ENCODE data around the gene CDC25C.

The CDC25C gene
- 0 to 0.28 reads per million in 2 donors for total RNA-seq

DNA sequence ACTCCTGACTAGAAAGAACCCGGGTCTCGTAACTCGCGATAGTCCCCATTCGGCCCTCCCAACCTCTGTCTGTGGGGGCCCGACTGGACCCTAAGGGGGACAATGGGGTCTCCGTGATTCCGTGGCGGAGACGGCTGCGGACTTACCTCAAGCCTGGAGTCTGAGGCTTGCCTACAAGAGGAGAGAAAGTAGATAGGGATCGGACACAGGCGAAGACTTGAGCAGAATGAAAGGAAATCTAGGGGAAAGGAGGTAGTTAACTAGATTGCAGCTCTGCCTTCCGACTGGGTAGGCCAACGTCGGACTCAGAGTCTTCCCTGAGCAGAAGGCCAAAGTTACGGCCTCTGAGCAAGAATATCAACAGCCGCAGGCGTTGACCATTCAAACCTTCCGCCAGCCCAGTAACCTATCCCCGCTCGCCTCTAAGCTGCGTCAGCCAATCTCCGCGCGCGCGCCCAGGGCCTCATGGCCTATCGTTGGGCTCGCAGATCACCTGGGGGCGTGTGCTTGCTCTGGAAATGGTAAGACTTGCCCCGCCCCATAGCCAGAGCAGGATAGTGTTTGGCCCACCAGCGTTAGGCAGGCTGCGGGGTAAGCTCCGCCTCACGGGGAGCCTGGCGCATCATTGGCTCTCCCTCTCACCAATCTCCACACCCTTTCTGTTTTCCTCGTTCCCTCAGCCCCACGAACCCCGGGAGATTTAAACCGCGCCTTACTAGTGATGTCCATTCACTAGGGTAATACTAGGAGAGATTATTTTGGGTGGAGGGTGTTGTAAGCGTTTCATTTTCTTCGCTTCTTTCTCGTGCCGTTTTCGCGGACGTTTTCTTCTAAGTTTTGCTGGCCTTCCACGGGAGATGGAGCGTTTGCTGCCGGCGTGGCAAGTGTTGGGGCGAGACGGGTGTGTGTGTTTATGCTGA is at the start of gene CDC25C:
Gene CDC25C (minus strand): TSS at position 356 of the 920 bp plus-strand sequence. CDS start 624 bp downstream, outside the sequence.
- peak; percentile 92 for DNase-seq

DNA sequence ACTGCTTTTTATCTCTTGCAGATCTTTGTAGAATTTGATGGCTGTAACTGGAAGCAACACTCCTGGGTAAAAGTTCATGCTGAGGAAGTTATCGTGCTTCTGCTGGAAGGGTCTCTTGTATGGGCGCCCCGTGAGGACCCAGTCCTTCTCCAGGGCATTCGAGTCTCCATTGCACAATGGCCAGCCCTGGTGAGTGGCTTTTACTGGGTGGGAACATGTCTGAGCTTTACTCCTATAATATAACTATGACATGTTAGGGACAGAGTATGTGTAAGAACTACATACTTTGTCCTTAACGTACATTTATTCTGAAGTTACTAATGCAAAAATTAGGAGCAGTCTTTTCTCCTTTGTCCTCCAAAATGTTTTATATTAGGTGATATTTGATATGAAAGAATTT is 41.0 kb upstream of the CDC25C start:
- no peak for DNase-seq

DNA sequence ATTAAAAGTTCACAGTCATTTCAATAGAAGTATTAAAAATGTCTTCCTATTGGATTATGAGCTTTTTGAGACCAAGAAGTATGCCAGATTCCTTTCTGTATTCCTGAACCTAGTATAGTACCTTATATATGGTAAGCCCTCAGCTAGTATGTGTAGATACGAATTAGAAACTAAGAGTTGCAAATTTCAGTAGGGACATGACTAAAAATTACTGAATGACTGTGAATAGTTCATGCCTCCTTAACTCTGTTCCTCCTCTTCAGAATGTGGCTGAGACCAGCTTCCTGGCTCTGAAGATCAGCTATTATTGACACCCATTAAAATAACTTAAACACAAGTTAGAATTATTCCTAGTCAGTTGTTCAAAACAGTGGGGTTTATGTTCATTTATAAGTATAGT is 40.6 kb upstream of the CDC25C start:
- no peak for DNase-seq

DNA sequence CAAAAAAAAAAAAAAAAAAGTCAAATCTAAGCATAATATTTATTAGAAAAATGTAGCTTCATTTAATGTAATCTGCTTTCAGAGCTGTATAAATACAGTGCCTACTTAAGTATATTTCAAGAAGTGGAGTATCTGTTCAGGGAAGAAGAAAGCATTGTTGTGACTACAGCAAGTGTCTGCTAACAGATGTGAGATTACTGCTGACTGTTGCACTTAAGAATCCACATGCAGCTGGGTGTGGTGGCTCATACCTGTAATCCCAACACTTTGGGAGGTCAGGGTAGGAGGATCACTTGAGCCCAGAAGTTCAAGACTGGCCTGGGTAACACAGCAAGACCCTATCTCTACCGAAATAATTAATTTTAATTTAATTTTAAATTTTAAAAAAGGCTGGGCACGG is 39.9 kb upstream of the CDC25C start:
- no peak for DNase-seq

DNA sequence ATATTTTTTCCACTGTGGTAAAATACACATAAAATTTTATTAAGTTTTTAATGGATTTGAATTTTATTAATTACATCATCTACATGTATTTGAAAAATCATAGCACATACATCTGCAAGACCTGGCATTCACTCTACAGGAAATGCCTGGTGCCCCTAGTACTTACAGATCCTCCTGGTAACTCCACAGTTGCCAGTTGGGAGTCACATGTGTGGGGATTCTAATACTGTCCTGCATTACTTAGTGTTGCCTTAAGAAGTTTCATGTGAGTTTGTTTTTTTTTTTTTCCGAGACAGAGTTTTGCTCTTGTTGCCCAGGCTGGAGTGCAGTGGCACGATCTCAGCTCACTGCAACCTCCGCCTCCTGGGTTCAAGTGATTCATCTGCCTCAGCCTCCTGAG is 38.9 kb upstream of the CDC25C start:
- DNase-seq: no peak

DNA sequence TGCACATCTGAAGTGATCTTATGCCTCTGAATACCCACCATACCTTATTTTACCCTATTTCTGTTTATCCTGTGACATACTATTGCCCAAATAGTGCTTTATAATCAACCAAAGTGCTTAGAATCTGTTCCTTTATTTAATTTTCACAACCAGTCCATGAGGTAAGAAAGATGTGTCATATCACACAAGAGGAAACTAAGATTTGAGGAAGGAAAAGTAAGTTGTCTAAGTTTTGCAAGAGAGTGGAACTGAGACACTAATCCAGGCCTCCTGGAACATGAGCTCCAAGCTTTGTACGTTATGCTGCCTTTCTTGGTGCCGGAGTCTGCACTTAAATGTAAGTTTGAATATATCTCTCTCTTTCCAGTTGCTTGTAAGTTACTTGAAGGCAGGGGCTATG is 38.1 kb upstream of the CDC25C start:
- no peak for DNase-seq

DNA sequence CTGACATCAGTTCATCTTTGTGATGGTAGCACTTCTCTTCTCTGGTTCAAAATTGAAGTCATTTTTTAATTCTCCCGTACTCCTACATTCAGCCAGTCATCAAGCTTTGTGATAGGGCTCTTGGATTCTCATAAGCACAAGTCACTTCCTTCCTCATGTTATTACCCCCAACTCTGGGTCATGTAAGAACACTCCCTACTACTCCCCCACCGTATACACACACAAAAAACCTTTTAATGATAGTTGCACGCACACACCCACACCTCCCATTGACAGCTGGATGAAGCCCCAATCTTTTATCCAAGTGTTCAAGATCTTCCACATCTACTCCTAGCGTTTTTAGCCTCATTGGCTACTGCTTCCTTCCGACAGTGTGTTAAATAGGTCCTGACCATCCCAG is 37.7 kb upstream of the CDC25C start:
- DNase-seq: no peak

DNA sequence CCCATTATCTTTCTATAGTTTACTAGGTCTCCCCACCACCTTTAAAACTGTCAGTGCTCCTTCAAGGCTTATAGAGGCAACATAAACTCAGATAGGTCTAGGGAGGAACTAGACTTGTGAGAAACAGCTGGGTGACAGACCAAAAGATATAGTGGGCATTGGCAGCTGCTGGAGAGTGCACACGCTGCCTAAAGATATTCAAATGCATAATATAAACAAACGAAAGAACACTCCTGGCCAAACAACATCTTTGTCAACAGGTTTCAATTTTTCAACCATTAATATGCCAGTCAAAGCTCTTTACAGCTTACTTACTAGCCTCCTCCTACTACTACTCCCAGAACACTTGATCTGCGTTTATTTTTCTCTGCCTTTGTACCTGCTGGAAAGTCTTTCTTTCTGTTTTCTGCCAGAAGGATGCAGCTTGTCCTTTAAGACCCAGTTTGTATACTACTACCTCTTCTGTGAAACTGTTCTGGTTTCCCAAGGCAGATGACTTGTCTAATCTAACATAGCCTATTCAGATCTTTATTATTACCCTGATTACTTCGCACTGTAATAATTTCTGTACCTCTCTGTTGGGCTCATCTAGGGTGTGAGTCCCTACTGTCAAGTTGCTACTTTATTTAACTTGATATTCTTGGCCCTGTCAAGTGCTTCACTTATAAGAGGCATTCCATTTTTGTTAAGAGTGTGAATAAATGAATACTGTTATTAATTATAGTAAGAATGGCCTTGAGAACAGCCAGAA is 35.2 kb upstream of the CDC25C start:
- no peak for DNase-seq

DNA sequence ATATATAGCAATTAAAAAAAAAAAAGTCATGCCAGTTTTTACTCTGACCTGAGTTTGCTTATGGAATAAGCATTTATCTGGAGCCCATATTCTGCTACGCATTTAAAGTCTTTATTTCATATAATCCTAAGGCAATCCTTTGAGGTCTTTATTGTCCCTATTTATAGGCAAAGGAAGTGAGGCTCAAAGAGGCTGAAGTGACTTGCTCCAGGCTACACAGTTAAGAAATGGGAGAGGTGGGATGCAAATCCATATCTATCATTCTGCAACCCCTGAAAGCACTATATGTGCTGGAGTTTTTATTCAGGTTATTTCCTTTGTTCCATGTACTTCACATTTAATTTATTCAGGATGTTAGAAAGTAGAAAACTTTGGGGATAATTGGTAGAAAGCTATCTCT is 33.0 kb upstream of the CDC25C start:
- DNase-seq: no peak

DNA sequence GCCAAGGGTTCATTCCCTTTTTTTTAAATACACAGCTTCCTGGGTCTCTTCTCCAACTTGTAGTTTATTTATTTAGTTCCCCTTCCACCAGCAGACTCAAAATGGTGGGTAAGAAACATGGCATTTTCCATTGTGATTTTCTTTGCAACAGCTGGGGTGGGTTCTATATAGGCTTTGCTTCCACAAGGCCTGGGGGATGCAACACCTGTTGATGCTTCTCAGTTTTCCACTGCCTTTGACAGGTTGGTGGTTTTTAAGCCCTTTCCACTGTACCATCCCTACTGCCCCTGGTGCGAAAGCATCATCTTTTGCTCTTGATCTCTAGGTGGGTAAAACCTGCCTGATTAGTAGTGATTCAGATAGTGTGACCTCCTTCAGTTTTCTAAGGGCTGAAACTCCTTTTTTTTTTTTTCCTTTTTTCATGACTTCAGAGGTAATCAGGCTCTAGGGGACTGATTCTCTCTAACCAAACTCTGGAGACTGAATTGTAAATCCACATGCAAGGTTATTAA is 29.4 kb upstream of the CDC25C start:
- no peak for DNase-seq

DNA sequence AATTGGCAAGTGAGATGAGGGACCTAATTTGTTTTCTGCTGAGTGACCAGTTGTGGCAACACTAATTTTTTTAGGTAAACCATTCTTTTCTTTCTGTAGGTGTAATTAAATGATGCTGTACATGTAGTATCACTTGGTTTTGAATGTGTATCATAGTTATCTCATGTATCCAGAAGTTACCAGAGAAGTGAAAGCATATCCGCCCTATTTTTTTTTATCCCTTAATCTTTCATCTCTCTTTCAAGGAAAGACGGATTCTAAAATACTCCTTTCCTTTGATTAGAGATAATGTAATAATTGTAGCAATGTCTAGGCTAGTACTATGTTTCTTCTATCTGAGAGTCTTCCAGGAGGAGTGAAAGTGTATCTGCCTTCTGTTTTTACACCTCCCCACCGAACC is 28.0 kb upstream of the CDC25C start:
- no peak for DNase-seq

DNA sequence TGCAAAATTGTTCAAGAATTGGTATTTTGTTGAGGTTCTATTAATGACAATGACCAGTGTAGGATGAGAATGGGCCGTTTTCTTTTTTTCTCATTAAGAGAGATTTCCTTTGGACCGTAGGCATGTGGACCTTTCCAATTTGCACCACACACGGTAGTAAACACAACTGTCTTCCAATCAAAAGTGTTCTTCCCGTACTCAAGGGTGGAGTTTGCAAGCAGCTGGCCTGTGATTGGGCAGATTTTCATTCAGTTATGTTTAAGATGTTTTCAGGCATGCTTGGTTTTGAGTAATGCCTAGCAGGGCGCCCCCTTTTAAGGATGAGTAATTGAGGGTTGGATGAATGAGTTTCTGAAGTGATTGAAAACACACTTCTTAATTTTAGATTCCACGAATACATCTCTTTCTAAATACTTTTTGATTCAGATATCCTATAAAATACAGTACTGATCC is 23.3 kb upstream of the CDC25C start:
- DNase-seq: peak; percentile 16

DNA sequence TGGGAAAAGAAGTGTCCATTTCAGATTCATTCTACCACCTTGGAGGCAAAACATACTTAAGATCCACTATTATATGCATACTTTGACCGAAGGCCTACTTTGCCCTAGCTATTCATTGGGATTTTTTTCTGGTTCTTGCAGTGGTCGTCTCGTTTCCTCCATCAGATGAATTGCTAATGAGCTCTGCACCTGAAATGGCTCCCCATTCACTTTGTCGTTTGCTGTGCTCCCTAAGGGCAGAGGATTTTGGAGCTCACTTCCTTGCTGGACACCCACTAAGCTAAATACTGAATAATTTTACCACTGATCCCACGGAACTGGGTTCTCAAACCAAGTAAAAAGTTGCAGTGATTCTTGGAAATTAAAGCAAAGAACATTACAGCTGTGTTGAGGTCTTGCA is 22.8 kb upstream of the CDC25C start:
- no peak for DNase-seq

DNA sequence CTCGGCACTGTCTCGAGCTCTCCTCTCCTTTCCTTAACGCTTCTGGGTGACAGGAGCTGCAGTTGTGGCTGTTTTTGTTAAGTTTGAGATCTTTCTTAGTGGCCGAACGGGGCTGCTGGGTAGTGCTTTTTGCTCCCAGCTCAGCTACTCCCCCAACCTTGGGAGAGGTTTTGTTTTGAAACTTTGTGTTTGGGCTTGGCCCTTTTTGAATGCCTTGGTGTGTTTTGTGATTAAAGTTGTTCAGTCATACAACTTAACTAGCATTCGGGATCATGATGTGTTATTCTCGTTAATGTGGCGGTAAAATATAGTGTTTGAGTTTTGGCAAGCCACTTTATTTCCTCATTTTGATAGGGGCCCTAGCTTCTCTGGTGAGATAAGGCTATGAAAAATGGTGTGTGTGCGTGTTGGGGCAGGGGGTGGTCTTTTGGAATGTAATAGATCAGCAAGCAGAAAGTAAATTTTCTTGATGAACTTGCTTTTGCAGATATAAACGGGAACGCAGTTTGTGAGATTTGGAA is 22.0 kb upstream of the CDC25C start:
- no peak for DNase-seq

DNA sequence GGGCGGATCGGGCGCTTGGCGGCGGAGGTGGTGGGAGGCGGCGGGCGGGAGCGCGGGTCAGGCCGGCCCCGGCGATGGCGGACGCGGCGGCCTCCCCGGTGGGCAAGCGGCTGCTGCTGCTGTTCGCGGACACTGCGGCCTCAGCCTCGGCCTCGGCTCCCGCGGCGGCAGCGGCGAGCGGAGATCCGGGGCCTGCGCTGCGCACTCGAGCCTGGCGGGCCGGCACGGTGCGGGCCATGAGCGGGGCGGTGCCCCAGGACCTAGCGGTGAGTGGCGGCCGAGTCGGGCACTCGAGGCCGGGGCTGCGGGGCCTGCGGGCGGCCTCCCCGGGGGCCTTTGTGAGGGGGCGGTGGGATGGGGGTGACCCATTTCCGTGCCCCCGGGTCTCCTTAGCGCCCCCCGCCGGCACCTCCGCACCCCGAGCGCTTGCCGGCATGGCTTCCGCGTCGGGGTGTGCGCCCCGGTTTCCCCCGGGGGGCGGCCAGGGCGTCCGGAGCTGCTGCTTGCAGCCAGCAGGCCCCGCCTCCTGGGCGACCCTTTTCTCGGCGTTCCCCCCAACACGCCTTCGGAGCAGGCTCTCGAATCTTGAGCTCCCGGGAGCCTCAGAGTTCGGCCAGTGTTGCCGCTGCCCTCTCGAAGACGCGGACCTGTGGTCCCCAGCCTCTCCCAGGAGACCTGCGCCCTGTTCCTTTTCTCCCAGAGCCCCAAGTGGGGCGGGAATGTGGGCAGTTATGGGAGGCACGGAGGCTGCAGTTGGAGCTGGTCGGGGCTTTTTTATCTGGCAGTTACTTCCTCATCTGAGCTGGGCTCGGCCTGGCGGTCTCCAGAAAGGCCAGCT is 21.3 kb upstream of the CDC25C start:
- DNase-seq: peak; percentile 77

DNA sequence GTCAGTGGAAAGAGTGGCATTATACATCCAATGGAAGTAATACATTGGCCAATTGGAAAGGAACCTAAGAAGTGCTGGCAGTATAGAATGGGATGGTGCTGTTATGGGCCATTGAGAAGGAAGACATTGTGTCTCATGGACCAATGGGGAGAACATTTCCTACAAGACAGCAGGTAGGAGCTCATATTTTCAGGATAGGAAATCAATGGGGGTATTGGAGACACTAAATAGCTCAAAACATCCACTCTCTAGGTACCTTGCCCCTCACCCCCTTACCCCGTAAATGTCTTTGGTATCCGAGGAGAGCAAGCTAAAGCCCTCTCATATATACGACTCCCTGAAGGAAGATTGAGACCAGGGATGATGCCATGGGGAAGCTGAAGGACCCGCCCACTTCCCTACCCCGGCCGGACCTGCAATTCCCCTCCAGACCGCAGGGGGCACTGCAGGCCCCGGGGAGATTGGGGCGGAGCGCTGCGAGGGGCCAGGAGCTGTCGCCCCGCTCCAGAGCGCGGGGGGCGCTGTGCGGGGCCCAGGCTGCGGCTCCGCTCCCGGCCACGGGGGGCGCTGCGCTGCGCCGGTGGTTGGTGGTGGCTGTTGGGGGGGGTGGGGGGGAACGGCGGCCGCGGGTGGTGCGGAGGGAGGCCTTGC is 20.6 kb upstream of the CDC25C start, which contains the start of gene KDM3B:
Gene KDM3B (plus strand): TSS at position 615 of the 651 bp plus-strand sequence. CDS start 111 bp downstream, outside the sequence.
- peak; percentile 89 for DNase-seq

DNA sequence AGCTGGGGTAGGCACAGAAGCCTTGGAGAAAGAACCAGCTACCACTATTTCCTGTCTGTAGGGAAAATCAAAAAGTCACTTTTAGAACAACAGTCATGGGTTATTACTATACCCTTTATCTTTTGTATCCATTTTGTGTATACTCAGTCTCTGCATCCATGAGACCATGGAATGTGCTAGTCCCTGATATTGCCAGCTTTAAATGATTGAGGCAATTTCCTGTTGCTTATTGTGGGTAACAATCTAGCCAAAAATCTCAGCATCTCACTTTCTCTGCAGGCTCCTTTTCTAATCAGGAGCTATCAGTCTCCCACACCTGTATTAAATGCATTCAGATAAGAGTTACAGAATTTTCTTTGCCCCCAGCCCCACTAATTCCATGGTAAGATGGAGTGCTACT is 19.9 kb upstream of the CDC25C start:
- no peak for DNase-seq

DNA sequence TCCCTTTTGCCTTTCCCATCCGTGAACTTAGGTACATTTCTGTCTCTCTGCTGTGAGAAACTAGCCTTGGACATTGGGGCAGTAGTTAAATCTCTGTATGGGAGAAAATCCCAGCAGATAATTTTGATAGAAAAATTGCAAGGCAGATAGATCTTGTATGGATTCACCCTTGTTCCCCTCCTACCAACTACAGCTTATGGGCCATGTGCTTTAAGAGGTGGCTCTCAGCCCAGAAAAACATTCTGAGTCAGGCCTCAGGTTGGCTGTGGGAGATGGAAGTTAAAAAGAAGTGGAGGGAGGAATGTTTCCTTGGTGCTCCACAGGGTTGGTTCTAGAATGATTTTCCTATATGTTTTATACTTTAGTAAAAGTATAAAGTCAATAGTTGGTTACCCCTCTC is 19.5 kb upstream of the CDC25C start:
- DNase-seq: no peak

DNA sequence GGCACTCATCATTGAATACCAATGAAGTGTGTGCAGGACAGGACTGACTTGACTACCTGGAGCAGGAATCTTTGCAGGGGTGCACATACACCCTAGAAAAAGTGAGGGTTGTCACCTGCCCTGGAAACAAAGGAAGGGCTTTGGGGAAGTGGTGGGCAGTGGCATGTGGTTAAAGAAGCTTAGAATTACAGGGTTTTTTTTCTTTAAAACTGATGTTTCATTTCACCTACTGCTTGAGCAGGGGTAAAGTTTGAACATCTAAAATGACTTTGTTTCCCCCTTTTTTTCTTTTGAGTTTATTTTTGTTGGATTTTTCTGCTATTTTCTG is 18.9 kb upstream of the CDC25C start:
- no peak for DNase-seq

DNA sequence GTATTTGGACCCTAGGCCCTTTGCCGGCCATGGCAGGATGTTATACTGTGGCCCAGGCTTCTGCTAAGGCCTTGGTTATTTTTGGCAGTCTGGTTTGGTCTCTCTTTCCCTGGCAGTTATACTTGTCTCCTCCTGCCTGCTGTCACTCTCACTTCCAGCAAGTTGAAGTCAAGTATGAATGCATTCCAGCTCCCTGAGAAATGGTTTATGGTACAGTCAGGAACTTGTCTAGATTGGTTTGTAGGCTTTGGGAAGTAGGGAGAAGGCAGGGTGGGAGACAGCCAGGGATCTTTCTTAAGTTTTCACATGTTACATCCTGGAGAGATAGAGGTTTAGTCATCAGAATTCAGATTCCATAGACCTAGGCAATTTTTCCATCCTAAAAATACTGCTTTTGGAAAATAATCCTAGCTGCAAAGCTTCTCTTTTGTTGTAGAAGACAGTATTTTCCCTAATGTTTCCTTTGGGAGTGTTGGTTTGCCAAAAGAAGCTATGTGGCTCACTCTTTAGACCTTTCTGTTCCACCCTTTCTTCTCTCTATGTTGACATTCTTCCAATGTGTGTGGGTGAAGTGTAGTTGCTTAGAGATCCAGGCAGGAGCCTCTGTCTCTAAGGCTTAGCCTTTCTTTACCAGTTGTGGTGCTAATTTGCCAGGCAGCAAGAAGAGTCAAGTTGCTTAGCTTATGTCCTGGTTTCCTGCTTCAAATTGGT is 18.4 kb upstream of the CDC25C start:
- no peak for DNase-seq

DNA sequence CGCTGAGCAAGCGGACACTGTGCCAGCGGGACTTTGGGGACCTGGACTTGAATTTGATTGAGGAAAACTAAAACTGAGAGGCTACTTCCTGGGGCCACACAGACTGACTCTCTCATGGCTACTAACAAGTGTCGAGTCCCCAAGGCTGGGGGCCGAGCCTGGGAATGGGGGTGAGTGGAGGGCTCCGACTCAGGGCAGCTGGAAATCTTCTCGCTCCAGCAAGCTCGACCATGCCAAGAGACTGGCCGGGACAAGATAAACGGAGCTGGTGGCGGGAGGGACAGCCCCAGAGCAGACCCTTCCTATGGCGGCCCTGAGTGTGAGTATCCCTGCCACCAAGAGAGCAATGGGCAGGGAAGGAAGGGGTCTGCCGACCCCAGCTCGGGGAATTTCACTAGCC is 15.3 kb upstream of the CDC25C start:
- DNase-seq: no peak

Data from T-helper 9 cell (primary cell).